Dermis blood vessel endothelial cell (primary cell): ENCODE data around the gene LCT. TPM values are rescaled to one million over a fixed set of nuclear protein-coding genes. Genes with fewer than 3 reads are reported as not detected.
"Not testable (repeated sequence)": the region's sequence is repeated elsewhere in the genome, so short reads cannot be mapped to it uniquely, and the experiment has no call there.

ENCODE experiments used
- DNase-seq: peaks from one replicate; pipeline ENCODE4 v3.0.0; 2010
- total RNA-seq: library from RNA; depleted of rRNA; stranded (reverse); fragments of >200 nt; gene quantifications from 2 replicates; pipeline ENCODE4 v1.2.3, GENCODE V29; 2014

The LCT gene
- total RNA-seq, 1 donor from 2014 or later, result not detected

DNA sequence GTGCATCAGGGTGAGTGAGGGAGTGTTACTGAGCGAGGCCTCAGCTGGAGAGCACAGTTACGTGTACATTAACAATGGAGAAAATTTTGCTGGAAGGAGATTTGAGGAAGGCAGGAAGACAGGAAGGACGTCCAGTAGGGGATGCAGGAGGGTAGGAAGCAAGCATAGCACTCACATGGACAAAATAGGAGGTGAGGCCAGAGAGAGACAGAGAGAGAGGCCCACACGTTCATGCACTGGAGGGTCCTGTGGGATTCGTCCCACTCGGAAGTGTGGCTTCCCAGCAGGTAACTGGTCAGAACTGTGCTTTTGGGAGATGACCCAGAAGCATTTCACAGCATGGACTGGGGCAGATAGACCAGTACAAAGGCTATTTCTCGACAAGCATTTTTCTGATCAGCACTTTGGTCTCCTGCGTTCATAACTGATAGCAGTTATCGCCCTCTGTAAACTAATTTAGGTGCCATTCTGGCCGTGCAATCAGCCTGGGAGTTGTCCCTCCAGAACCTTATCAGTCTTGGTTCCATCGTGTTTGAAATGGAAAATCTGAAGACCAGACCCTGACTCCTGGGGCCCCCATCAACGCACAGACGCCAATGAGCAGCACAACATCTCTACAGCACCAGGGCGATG, 5.7 kb downstream of the LCT start:
- no peak for DNase-seq

DNA sequence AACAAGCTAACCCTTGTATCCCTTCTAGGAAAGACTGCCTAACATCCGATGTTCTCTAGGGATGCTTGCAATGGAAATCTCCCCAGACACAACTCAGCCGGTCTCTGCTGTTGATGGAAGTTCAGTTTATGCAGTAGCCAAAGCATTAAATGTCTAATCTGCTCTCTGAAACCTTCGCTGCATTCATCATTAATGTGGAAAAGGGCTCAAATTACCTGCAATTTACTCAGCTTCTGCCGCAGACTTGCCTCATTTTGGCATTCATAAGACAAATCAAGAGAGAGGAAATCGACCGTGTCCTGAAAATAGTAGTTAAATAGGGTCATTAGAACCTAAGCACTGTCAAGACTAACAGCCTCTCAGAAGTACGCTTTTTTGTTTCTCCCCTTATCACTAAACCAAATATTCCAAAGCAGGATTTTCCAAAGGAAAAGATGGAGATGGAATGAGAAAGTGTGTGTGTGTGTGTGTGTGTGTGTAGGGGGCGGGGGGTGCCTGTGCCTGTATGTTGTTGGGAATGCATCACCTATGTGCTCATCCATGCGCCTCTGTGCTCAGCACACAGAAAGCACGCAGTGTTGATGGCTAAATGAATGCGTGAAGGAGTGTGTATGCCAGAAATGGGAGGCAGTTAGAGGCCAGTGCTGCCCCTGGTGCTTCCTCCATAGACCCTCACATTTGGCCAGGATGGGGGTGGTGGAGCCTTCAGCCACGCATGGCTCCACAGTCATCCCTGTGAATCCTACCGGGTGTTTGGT, 7.4 kb downstream of the LCT start:
- no peak for DNase-seq

DNA sequence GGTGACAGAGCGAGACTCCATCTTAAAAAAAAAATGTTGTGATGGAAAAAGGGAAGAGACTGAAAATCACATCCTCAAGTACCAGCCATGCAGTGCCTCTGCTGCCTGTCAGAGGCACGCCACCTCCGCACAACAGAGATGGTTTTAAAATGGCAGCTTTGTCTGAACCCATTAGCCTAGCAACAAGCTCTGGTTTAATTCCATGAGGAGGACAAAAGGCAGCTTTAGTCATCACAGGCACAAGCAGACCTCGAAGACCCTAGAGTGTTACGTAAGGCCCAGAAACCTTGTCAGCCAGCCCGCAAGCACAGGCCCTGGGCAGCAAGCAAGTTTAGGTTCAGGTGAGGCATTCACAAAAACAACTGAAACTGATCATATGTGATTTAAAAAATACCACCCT, 10.4 kb downstream of the LCT start:
- DNase-seq, result no peak

DNA sequence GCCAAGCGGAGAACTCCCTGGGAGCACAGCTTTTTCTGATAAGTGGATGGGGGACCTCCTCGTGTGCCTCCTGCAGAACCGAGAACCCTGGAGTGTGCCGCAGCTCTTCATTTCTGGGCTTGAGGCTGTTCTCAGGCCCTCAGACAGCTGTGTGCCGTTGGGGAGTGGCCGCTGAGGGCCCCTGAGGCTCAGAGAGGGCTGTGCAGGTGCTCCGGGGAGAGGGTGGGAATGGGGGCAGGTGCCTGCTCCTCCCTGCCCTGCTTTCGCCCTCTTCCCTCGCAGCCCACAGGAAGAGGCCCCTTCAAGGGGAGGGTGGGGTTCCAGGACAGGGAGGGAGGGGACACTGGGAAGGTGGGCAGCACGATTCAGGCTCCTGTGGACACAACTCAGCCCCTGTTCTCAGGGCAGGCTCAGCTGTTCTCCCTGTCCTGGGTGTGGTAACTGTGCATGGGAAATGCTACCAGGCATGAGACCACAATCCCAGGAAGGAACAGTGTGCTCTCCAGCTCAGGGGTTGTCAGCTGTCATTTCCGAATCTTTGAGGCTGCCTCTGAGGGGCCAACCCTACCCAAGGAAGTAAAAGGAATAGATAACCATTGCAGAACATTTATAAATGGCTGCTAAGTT, 11.3 kb downstream of the LCT start:
- DNase-seq, result peak; percentile 28

- no peak for DNase-seq
Observed at GRCh38 chr2:135825131-135825530, 11.9 kb downstream of the LCT start.

- DNase-seq, result no peak
Observed at GRCh38 chr2:135822855-135823254, 14.1 kb downstream of the LCT start.

GRCh38 chr2:135821190-135821589, 15.8 kb downstream of the LCT start:
- DNase-seq, result no peak

DNA sequence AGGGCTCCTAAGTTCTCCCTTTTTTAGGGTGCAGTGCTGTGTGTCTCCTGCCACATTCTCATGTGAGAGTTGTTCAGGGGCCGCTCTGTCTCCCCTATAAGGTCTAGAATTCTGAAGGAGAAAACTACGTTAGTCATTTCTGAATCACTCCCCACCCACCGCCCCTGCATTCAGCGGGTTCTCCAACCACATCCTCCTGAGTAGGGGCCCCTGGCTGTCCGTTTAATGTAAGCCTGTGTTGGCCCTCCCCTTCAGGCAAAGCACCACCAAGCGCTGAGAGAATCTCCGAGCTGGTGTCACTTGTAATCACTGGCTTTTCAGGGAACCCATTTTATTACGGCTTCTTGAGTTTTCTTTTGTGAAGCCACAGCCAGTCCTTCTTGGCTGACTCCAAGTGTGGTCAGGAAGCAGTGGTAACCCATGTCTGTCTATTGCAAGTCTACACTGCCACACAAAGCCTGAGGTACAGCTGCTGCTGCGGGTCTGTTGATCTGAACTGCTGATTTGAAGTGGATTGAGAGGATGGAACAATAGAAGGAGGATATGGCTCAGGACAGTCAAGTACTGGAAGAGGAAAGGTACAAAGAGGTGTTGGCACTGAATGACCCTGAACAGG, 16.9 kb downstream of the LCT start:
- DNase-seq, result no peak

DNA sequence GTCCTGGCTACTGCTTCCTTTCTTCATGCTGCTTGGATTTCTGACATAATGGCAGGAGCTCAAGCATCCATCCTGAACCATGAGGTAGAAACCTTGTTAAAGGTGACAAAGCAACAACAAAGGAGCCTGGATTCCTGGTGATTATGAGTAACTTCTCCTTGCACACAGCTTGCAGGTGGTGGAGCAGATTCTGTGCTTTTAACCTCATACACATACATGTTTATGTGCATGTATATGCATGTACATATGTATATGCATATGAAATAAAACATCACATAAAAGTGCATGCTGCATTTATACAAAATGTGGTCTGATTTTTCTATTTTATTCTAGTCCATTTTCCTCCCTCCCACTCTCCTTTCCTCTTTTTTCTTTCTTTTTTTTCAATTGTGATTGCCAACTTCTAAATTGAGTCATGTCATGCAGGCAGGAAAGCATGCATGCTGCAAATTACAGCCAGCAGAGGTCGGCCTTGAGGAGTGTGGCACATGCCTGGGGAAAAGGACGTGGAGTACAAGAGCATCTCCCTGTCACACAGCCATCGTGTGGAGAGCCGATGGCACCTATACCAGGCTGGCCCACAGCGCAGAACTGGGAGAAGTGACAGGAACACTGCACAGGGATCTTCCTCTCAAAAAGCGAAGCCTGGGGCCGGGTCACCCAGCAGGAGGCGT, 17.9 kb downstream of the LCT start:
- DNase-seq, result peak; percentile 49

DNA sequence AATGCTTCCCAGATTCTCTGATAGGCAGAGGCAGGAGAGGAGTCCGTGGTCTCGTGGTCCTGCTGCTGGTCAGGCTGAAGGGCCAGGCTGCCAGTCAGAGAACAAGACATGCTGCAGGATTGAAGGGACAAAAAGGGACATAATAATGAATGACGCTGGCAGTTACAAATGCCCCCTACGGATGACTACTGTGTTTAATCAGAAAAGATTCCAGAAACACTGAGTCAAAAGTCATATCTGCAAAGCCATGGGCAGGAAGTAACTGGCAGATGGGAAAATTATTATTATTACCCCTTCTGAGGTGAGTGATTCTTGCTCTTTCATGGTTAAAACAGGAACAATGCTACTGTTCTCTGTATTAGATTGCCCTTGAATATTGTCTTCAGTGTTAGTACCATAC, 19.0 kb downstream of the LCT start:
- no peak for DNase-seq

- no peak for DNase-seq
Observed at GRCh38 chr2:135817466-135817865, 19.5 kb downstream of the LCT start.

GRCh38 chr2:135815269-135815668, 21.7 kb downstream of the LCT start:
- DNase-seq, result no peak

DNA sequence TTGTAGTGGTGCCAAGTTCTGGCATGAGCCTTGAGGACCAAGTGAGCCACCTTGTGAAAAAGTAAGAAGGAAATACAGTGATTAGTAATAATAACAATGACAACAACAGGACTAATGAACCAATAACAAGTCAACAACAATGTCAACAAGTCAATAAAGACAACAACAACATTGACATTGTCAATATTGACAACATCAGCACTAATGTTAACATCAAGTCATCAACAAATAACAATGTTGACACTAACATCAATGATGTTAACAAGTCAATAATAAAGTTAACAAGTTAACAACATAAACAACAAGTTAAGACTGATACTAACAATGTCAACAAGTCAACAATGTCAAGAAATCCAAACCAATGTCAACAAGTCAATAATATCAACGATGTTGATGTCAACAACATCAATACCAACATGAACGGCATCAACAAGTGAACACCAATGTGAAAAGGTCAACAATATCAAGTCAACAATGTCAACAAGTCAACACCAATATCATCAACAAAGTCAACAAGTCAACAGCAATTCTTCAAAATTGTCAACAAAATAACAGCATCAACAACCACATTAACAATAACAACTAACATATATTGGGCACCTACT, 24.0 kb downstream of the LCT start:
- no peak for DNase-seq

- DNase-seq, result not testable (repeated sequence)
Observed at GRCh38 chr2:135807874-135808273, 29.1 kb downstream of the LCT start.

GRCh38 chr2:135803278-135803677, 33.7 kb downstream of the LCT start:
- no peak for DNase-seq

DNA sequence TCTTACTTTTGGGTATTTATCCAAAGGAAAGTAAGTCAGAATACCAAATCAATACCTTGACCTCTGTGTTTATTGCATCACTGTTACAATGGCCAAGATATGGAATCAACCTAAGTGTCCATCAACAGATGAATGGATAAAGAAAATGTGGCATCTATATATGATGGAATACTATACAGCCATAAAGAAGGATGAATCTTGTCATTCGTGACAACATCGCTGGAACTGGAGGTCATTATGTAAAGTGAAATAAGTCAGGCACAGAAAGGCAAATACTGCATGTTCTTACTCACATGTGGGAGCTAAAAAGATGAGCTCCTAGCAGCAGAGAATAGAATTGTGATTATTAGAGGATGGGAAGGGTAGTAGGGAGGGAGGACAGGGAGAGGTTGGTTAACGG, 34.6 kb downstream of the LCT start:
- DNase-seq, result no peak

GRCh38 chr2:135800513-135801460, 36.2 kb downstream of the LCT start:
- DNase-seq, result no peak

- DNase-seq, result no peak
Observed at GRCh38 chr2:135799738-135800137, 37.2 kb downstream of the LCT start.

- peak; percentile 59 for DNase-seq
Observed at GRCh38 chr2:135798762-135799161, 38.2 kb downstream of the LCT start.

- no peak for DNase-seq
Observed at GRCh38 chr2:135798275-135798705, 38.7 kb downstream of the LCT start.
